ENCODE data around the gene ZNF750.

ZNF750 gene

DNA sequence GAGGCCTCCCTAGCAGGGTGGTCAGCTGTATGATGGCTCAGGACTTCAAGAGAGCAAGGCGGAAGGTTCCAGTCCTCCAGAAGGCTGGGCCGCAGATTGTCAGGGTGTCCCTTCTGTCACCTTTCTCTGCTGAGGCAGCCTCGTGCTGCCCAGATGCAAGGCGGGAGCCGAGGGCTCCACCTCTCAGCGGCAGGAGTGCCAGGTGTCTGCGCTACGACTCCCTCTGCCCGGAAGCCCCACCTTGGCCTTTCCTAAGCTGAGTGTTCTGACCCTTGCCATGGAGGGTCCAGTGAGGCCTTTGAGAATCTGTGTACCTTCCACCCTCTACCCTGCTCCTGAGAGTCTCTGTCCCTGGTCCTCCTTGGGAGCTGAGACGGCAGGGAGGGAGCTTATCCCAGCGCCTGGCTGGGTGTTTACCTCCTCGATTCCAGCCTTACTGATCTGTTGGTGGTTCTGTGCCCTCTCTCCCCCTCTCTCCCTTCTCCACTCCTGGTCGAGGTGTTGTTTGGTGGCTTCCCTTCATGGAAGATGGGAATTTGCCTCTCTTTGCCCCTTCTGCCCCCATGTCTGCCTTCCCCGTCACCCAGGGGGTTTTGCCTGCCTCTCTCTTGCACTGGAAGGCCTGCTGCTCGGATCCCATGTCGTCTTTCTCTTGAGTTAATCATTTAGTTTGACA, 2.2 kb upstream of the ZNF750 start:
- Histone ChIP-seq H3K27me3 (replicated peaks) (no peaks in the 10 kb centered on the region), H3K4me3 (ENCODE audit: low read depth, low read length) (no peak overlapping the region), H3K27ac (no peak overlapping the region), H3K36me3 (replicated peaks) (no peaks in the 10 kb centered on the region)
- DNase-seq = no peak
- TF ChIP-seq, protein P1, sequence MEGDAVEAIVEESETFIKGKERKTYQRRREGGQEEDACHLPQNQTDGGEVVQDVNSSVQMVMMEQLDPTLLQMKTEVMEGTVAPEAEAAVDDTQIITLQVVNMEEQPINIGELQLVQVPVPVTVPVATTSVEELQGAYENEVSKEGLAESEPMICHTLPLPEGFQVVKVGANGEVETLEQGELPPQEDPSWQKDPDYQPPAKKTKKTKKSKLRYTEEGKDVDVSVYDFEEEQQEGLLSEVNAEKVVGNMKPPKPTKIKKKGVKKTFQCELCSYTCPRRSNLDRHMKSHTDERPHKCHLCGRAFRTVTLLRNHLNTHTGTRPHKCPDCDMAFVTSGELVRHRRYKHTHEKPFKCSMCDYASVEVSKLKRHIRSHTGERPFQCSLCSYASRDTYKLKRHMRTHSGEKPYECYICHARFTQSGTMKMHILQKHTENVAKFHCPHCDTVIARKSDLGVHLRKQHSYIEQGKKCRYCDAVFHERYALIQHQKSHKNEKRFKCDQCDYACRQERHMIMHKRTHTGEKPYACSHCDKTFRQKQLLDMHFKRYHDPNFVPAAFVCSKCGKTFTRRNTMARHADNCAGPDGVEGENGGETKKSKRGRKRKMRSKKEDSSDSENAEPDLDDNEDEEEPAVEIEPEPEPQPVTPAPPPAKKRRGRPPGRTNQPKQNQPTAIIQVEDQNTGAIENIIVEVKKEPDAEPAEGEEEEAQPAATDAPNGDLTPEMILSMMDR (IDR thresholded peaks at IDR 0.05; ENCODE audit: low read depth, low read length, missing control alignments) = no peak
- in situ Hi-C loops (cut with HindIII; ENCODE audit: low pct_ligation_motif_present, low sequenced_read_pairs) = no loop called here

DNA sequence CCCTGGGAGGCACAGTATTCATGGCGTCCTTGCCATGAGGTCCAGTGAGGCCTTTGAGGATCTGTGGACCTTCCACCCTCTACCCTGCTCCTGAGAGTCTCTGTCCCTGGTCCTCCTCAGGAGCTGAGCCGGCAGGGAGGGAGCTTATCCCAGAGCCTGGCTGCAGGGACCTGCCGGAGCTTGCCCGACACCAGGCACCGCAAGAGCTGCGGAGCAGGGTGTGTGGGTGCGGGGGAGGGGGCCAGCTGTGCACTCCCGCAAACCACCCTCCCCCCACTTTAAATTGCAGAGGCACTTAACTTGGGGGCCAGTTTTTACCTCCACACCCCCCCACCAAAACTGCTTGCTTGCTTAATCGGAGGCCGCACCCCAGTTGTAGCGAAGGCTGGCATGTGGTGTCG, 609 bp upstream of the ZNF750 start:
- in situ Hi-C loops (cut with HindIII; ENCODE audit: low pct_ligation_motif_present, low sequenced_read_pairs) = no loop called here
- Histone ChIP-seq H3K27me3 (replicated peaks) (no peaks in the 10 kb centered on the region), H3K27ac (no peak overlapping the region), H3K4me3 (ENCODE audit: low read depth, low read length) (no peak overlapping the region), H3K36me3 (replicated peaks) (no peaks in the 10 kb centered on the region)
- TF ChIP-seq, protein P1 (IDR thresholded peaks at IDR 0.05; ENCODE audit: low read depth, low read length, missing control alignments) = no peak
- no peak for DNase-seq

DNA sequence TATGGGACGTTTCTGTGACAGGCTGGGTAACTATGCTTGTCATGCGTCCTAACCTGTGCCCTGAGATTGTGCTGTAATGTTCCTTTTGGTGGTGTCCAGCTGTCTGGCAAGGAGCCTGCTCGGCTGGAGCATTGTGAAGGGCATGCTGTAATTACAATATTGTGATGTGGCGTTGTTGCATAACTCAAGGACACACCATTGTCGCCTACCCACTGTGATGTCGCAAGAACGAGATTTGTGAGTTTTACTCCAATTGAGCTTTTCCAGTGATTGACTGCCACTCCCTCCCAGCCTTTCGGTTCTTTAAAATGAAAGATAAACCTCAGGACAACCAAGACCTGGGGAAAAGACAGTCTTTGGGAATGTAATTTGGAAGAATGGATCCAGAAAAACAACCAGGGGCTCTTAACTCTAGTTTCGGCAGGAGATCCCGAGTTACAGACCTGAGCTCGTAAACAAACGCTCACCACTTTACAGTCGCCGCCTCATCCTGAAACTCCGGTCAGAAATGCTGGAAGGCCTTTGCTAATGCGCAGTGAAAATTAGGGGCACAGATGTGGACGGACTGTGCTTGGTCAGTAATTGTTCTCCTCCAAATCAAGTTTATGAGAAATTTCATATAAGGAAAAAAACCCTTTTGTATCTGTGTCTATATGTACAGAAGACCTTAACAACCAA, 1.3 kb downstream of the ZNF750 start:
- H3K36me3 ChIP-seq (replicated peaks) = no peaks in the 10 kb centered on the region
- in situ Hi-C loops (cut with HindIII; ENCODE audit: low pct_ligation_motif_present, low sequenced_read_pairs) = no loop called here
- no peaks in the 10 kb centered on the region for H3K27me3 ChIP-seq (replicated peaks)
- H3K27ac ChIP-seq = no peak overlapping the region
- TF ChIP-seq, protein P1 (IDR thresholded peaks at IDR 0.05; ENCODE audit: low read depth, low read length, missing control alignments) = no peak
- DNase-seq = no peak
- no peak overlapping the region for H3K4me3 ChIP-seq (ENCODE audit: low read depth, low read length)

DNA sequence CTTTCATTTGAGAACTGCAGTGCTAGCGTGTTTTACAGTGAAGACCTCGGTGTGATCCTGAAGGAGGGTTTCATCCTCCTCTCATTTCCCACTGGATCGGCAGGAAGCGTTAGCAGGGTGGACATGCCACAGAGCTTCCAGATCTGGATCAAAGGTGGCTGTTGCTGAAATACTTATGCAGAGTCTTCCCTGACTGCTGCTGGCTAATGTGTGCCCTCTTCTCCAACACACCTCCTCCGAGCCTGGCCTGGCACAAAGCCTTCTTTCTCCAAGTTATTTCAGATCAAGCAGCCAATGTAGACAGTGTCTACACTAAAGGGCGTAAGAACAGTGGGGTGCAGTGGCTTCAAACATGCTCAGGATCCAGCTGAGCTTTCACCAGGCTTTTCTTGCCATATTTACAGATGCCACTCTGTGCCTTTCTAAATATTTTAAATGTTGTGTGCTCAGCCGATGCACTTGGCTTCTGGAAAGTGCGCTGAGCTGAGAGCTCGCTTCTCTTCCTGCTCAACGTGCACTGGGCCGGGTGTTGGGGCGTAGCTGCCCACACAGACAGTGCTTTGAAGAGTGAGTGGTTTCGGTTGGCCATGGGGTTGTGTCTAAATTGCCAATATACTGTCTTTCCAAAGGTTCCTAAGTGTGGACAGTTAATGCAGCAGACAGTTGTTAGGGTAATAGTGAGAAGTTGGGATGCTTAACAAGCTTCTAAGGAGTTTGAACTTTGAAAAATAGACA, 2.1 kb downstream of the ZNF750 start:
- Histone ChIP-seq H3K4me3 (ENCODE audit: low read depth, low read length) (no peak overlapping the region), H3K27me3 (replicated peaks) (no peaks in the 10 kb centered on the region), H3K36me3 (replicated peaks) (no peaks in the 10 kb centered on the region), H3K27ac (no peak overlapping the region)
- DNase-seq = no peak
- in situ Hi-C loops (cut with HindIII; ENCODE audit: low pct_ligation_motif_present, low sequenced_read_pairs) = no loop called here
- TF ChIP-seq, protein P1 (IDR thresholded peaks at IDR 0.05; ENCODE audit: low read depth, low read length, missing control alignments) = no peak

DNA sequence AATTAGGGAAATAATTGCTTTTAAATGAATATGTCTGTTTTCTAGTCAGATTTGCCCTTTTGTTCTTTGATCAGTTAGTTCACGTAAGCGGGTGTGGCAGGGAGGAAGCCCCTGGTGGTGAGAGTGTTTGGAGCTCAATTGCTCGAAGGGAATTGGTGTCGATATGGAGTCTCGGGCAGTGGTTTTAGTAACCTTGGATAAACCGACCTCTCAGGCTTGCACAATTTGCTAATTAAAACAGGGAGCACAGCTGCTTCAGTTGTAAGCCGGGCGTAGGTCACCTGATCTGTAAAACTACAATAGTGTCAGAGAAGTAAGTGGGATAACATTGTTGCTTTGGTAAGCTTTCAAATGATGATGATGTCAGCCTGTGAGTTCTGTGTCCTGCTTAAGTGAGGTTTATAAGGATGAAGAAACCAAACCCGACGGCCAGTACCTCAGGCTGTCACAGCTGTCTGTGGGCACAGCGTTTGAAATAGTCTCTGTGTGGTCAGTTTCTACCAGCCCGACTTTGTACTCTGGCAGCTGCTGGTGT, 2.9 kb downstream of the ZNF750 start:
- in situ Hi-C loops (cut with HindIII; ENCODE audit: low pct_ligation_motif_present, low sequenced_read_pairs) = no loop called here
- H3K27ac ChIP-seq = no peak overlapping the region
- no peak overlapping the region for H3K4me3 ChIP-seq (ENCODE audit: low read depth, low read length)
- no peaks in the 10 kb centered on the region for H3K36me3 ChIP-seq (replicated peaks)
- no peak for DNase-seq
- H3K27me3 ChIP-seq (replicated peaks) = no peaks in the 10 kb centered on the region
- TF ChIP-seq, protein P1 (IDR thresholded peaks at IDR 0.05; ENCODE audit: low read depth, low read length, missing control alignments) = peak; percentile 42

Measured in brain microvascular endothelial cell (primary cell).